ENCODE measurements around the gene YAP1. TPM values are rescaled to one million over a fixed set of nuclear protein-coding genes. Genes with fewer than 3 reads are reported as not detected.
A peak's percentile ranks its signal among the peaks of the same experiment; 100 is the strongest.
"Not testable (repeated sequence)": the region's sequence is repeated elsewhere in the genome, so short reads cannot be mapped to it uniquely, and the experiment has no call there.

The YAP1 gene
- polyA plus RNA-seq, 1 donor from 2014 or later = not detected

- no peaks in the 10 kb centered on the region for H3K4me1 Mint-ChIP-seq
Measured at GRCh38 chr11:102244681-102245409, 134.6 kb downstream of the YAP1 start.

GRCh38 chr11:102251423-102251822, 141.2 kb downstream of the YAP1 start:
- Mint-ChIP-seq H3K4me1 (no peaks in the 10 kb centered on the region), H3K27ac (no peak overlapping the region), H3K9me3 (no peaks in the 10 kb centered on the region), H3K4me3 (no peak overlapping the region), H3K27me3 (no peaks in the 10 kb centered on the region), H3K36me3 (no peaks in the 10 kb centered on the region)

More at GRCh38 chr11:102244681-102245409, 134.6 kb downstream of the YAP1 start:
- Mint-ChIP-seq H3K4me3 (no peak overlapping the region), H3K27me3 (peaks cover 1% of the 10 kb centered on the region), H3K27ac (no peak overlapping the region), H3K9me3 (peaks cover 0 to 3% (median 0%) of the 10 kb centered on the region in 3 donors), H3K36me3 (no peaks in the 10 kb centered on the region)

GRCh38 chr11:102252339-102252891, 142.2 kb downstream of the YAP1 start:
- H3K9me3 Mint-ChIP-seq = no peaks in the 10 kb centered on the region
- H3K36me3 Mint-ChIP-seq = no peaks in the 10 kb centered on the region
- no peak overlapping the region for H3K4me3 Mint-ChIP-seq
- no peak overlapping the region for H3K27ac Mint-ChIP-seq
- no peaks in the 10 kb centered on the region for H3K4me1 Mint-ChIP-seq
- H3K27me3 Mint-ChIP-seq = no peaks in the 10 kb centered on the region

GRCh38 chr11:102253020-102253715, 142.9 kb downstream of the YAP1 start:
- Mint-ChIP-seq H3K4me3 (no peak overlapping the region), H3K27me3 (no peaks in the 10 kb centered on the region), H3K4me1 (no peaks in the 10 kb centered on the region), H3K27ac (no peak overlapping the region), H3K36me3 (no peaks in the 10 kb centered on the region), H3K9me3 (no peaks in the 10 kb centered on the region)

GRCh38 chr11:102254047-102254446, 143.8 kb downstream of the YAP1 start:
- Mint-ChIP-seq H3K36me3 (no peaks in the 10 kb centered on the region), H3K27ac (no peak overlapping the region), H3K4me3 (no peak overlapping the region), H3K27me3 (no peaks in the 10 kb centered on the region), H3K9me3 (no peaks in the 10 kb centered on the region), H3K4me1 (no peaks in the 10 kb centered on the region)

GRCh38 chr11:102256251-102256650, 146.0 kb downstream of the YAP1 start:
- Mint-ChIP-seq H3K27me3 (no peaks in the 10 kb centered on the region), H3K4me1 (no peaks in the 10 kb centered on the region), H3K36me3 (peaks cover 2% of the 10 kb centered on the region), H3K27ac (no peak overlapping the region), H3K4me3 (no peak overlapping the region), H3K9me3 (no peaks in the 10 kb centered on the region)

- Mint-ChIP-seq H3K36me3 (peaks cover 5% of the 10 kb centered on the region), H3K27ac (no peak overlapping the region), H3K4me1 (no peaks in the 10 kb centered on the region), H3K27me3 (no peaks in the 10 kb centered on the region), H3K9me3 (no peaks in the 10 kb centered on the region), H3K4me3 (no peak overlapping the region)
Measured at GRCh38 chr11:102260241-102260640, 150.0 kb downstream of the YAP1 start.

- Mint-ChIP-seq H3K27ac (no peak overlapping the region), H3K4me3 (no peak overlapping the region), H3K27me3 (peaks cover 3% of the 10 kb centered on the region), H3K4me1 (peaks cover 3 to 6% (median 4%) of the 10 kb centered on the region in 3 donors), H3K9me3 (no peaks in the 10 kb centered on the region), H3K36me3 (peaks cover 5% of the 10 kb centered on the region)
Measured at GRCh38 chr11:102263379-102264003, 153.2 kb downstream of the YAP1 start.

- H3K9me3 Mint-ChIP-seq, H3K4me3 Mint-ChIP-seq, H3K27ac Mint-ChIP-seq, H3K36me3 Mint-ChIP-seq, H3K27me3 Mint-ChIP-seq: not testable (repeated sequence)
- H3K4me1 Mint-ChIP-seq = peaks cover 11 to 15% (median 14%) of the 10 kb centered on the region in 3 donors
Measured at GRCh38 chr11:102264704-102265103, 154.5 kb downstream of the YAP1 start.

- Mint-ChIP-seq H3K9me3 (no peaks in the 10 kb centered on the region), H3K27ac (no peak overlapping the region), H3K4me1 (peaks cover 11 to 18% (median 15%) of the 10 kb centered on the region in 3 donors), H3K27me3 (peaks cover 9% of the 10 kb centered on the region), H3K4me3 (no peak overlapping the region), H3K36me3 (peaks cover 2% of the 10 kb centered on the region)
Measured at GRCh38 chr11:102266099-102266498, 155.9 kb downstream of the YAP1 start.

GRCh38 chr11:102267609-102268008, 157.4 kb downstream of the YAP1 start:
- Mint-ChIP-seq H3K27ac (no peak overlapping the region), H3K4me3 (peak overlapping the region in 1 of 4 donors; percentile 52), H3K27me3 (peaks cover 16% of the 10 kb centered on the region)

GRCh38 chr11:102268083-102268984, 158.1 kb downstream of the YAP1 start:
- Mint-ChIP-seq H3K4me1 (peaks cover 11 to 18% (median 15%) of the 10 kb centered on the region in 3 donors), H3K27me3 (peaks cover 18% of the 10 kb centered on the region), H3K27ac (peak overlapping the region in 1 of 3 donors; percentile 67), H3K4me3 (peak overlapping the region; percentile 52 to 91 (median 75)), H3K9me3 (no peaks in the 10 kb centered on the region), H3K36me3 (no peaks in the 10 kb centered on the region)

More at GRCh38 chr11:102267609-102268008, 157.4 kb downstream of the YAP1 start:
- Mint-ChIP-seq H3K9me3 (no peaks in the 10 kb centered on the region), H3K4me1 (peaks cover 11 to 18% (median 15%) of the 10 kb centered on the region in 3 donors), H3K36me3 (no peaks in the 10 kb centered on the region)

GRCh38 chr11:102268985-102269470, 158.8 kb downstream of the YAP1 start:
- peaks cover 11 to 18% (median 15%) of the 10 kb centered on the region in 3 donors for H3K4me1 Mint-ChIP-seq
- peak overlapping the region in 1 of 3 donors; percentile 67 for H3K27ac Mint-ChIP-seq
- H3K27me3 Mint-ChIP-seq = peaks cover 18% of the 10 kb centered on the region
- H3K4me3 Mint-ChIP-seq = peak overlapping the region; percentile 30 to 91 (median 75)
- no peaks in the 10 kb centered on the region for H3K36me3 Mint-ChIP-seq
- no peaks in the 10 kb centered on the region for H3K9me3 Mint-ChIP-seq

- Mint-ChIP-seq H3K36me3 (no peaks in the 10 kb centered on the region), H3K27ac (no peak overlapping the region), H3K4me1 (peaks cover 11 to 18% (median 15%) of the 10 kb centered on the region in 3 donors), H3K9me3 (no peaks in the 10 kb centered on the region), H3K27me3 (peaks cover 23% of the 10 kb centered on the region), H3K4me3 (peak overlapping the region in 1 of 4 donors; percentile 6)
Measured at GRCh38 chr11:102269927-102270326, 159.7 kb downstream of the YAP1 start.
